Liver (tissue), 9 donors: ENCODE measurements around the gene ZMYM4. TPM values are rescaled to one million over a fixed set of nuclear protein-coding genes. Genes with fewer than 3 reads are reported as not detected.

ENCODE experiments used
- DNase-seq: peaks from one replicate; pipeline ENCODE4 v3.0.0-alpha.2; 2017; ENCODE audit warnings: low spot score
- H3K27ac ChIP-seq, 2 donors: one replicate each; pipeline ENCODE4 v1.7.0; 2013; ENCODE audit warnings: inconsistent platforms in 2 of 2, low read length in 2 of 2, control low read depth in 1 of 2, low read depth in 1 of 2, mild to moderate bottlenecking in 1 of 2
- H3K27me3 ChIP-seq, 4 donors: one replicate each; pipeline versions ENCODE4 v1.6.1 to v1.7.0; 2013; ENCODE audit warnings: low read length in 3 of 4, inconsistent platforms in 1 of 4, mild to moderate bottlenecking in 1 of 4, moderate library complexity in 1 of 4; ENCODE audit not compliant: control insufficient read depth in 4 of 4, insufficient read depth in 4 of 4
- H3K36me3 ChIP-seq, 4 donors: one replicate each; pipeline versions ENCODE4 v1.6.1 to v1.7.0; 2013; ENCODE audit warnings: low read length in 3 of 4, mild to moderate bottlenecking in 3 of 4, low read depth in 1 of 4, moderate library complexity in 1 of 4; ENCODE audit not compliant: control insufficient read depth in 4 of 4, insufficient read depth in 3 of 4
- H3K4me1 ChIP-seq, 4 donors: one replicate each; pipeline versions ENCODE4 v1.6.1 to v1.7.0; 2013; ENCODE audit warnings: low read length in 3 of 4, mild to moderate bottlenecking in 3 of 4, moderate library complexity in 1 of 4; ENCODE audit not compliant: control insufficient read depth in 4 of 4, insufficient read depth in 4 of 4
- H3K4me3 ChIP-seq, 3 donors: one replicate each; pipeline versions ENCODE4 v1.6.1 to v1.7.0; 2013; ENCODE audit warnings: low read length in 3 of 3, control low read depth in 1 of 3, low read depth in 1 of 3, mild to moderate bottlenecking in 1 of 3
- H3K9ac ChIP-seq, 2 donors: one replicate each; pipeline ENCODE4 v1.7.0; 2013; ENCODE audit warnings: low read length in 2 of 2, mild to moderate bottlenecking in 2 of 2, moderate library complexity in 2 of 2, control low read depth in 1 of 2, low read depth in 1 of 2
- H3K9me3 ChIP-seq, 4 donors: one replicate each; pipeline versions ENCODE4 v1.6.1 to v1.7.0; 2013; ENCODE audit warnings: low read length in 3 of 4; ENCODE audit not compliant: control insufficient read depth in 4 of 4
- EGR1 ChIP-seq, 2 donors: IDR thresholded peaks; 2 replicates each; pipeline ENCODE4 v1.6.1; 2016 to 2018; ENCODE audit warnings: antibody characterized with exemption in 2 of 2, low read depth in 2 of 2
- FOXA1 ChIP-seq: IDR thresholded peaks from 2 replicates; pipeline ENCODE4 v1.6.1; 2016; ENCODE audit warnings: antibody characterized with exemption
- FOXA2 ChIP-seq: IDR thresholded peaks from 2 replicates; pipeline ENCODE4 v1.6.1; 2016; ENCODE audit warnings: antibody characterized with exemption
- GABPA ChIP-seq, 2 donors: IDR thresholded peaks in 1 of 2; conservative IDR thresholded peaks in 1 of 2; 2 replicates each; pipeline ENCODE4 v1.6.1; 2016; ENCODE audit warnings: antibody characterized with exemption in 2 of 2, mild to moderate bottlenecking in 1 of 2, moderate library complexity in 1 of 2
- HNF4A ChIP-seq, 2 donors: conservative IDR thresholded peaks; 2 replicates each; pipeline ENCODE4 v1.6.1; 2016; ENCODE audit warnings: antibody characterized with exemption in 2 of 2, mild to moderate bottlenecking in 2 of 2
- HNF4G ChIP-seq: IDR thresholded peaks from 2 replicates; pipeline ENCODE4 v1.6.1; 2016; ENCODE audit warnings: antibody characterized with exemption
- JUND ChIP-seq, 2 donors: IDR thresholded peaks; 2 replicates each; pipeline ENCODE4 v1.6.1; 2016; ENCODE audit warnings: antibody characterized with exemption in 2 of 2
- NR2F2 ChIP-seq: IDR thresholded peaks from 2 replicates; pipeline ENCODE4 v1.6.1; 2016; ENCODE audit warnings: antibody characterized with exemption
- RAD21 ChIP-seq, 2 donors: IDR thresholded peaks; 2 replicates each; pipeline ENCODE4 v1.6.1; 2016; ENCODE audit warnings: antibody characterized with exemption in 2 of 2, mild to moderate bottlenecking in 2 of 2
- RXRA ChIP-seq, 2 donors: IDR thresholded peaks; 2 replicates each; pipeline ENCODE4 v1.6.1; 2017 to 2018; ENCODE audit warnings: antibody characterized with exemption in 2 of 2, mild to moderate bottlenecking in 1 of 2
- SP1 ChIP-seq: IDR thresholded peaks from 2 replicates; pipeline ENCODE4 v1.6.1; 2018; ENCODE audit warnings: antibody characterized with exemption, mild to moderate bottlenecking
- TAF1 ChIP-seq: conservative IDR thresholded peaks from 2 replicates; pipeline ENCODE4 v1.6.1; 2016; ENCODE audit warnings: antibody characterized with exemption, mild to moderate bottlenecking
- YY1 ChIP-seq: IDR thresholded peaks from 2 replicates; pipeline ENCODE4 v1.6.1; 2016; ENCODE audit warnings: antibody characterized with exemption, mild to moderate bottlenecking
- WGBS: extraction: QIAGEN DNeasy Blood & Tissue Kit; methylation state at CpG from one replicate; pipeline ENCODE4 v1.1.7; 2013; 5-methylcytosine and 5-hydroxymethylcytosine counted together
- polyA plus RNA-seq, 2 donors: library from polyadenylated mRNA; stranded (reverse) in 1 of 2; unstranded in 1 of 2; fragments of 200-250 nt in 1 of 2; fragments of >200 nt in 1 of 2; fragmentation: Nextera tagmentation in 1 of 2; extraction: Ambion mirVana in 1 of 2; gene quantifications; one replicate each; pipeline versions ENCODE4 v1.2.1 to v1.2.3, GENCODE V29; 2013 to 2015
- total RNA-seq, 2 donors: library from RNA; depleted of rRNA; stranded (reverse); fragments of >200 nt; gene quantifications; one replicate each; pipeline ENCODE4 v1.2.3, GENCODE V29; 2014
- TF ChIP-seq, protein P1 (sequence below): fragments of 150-350 bp; IDR thresholded peaks from 2 replicates; pipeline ENCODE4 v1.5.1; 2017; ENCODE audit warnings: improper control_type of control experiment, low read depth, low read length; ENCODE audit not compliant: missing input control
- TF ChIP-seq, protein P2 (sequence below): IDR thresholded peaks from 2 replicates; pipeline ENCODE4 v1.6.1; 2016; ENCODE audit warnings: antibody characterized with exemption
- TF ChIP-seq, protein P3 (sequence below): IDR thresholded peaks from 2 replicates; pipeline ENCODE4 v1.6.1; 2016; ENCODE audit warnings: antibody characterized with exemption, mild to moderate bottlenecking
- TF ChIP-seq, protein P4 (sequence below): IDR thresholded peaks from 2 replicates; pipeline ENCODE4 v1.6.1; 2016; ENCODE audit warnings: antibody characterized with exemption
- TF ChIP-seq, protein P5 (sequence below): IDR thresholded peaks from 2 replicates; pipeline ENCODE4 v1.6.1; 2016; ENCODE audit warnings: antibody characterized with exemption
- donor health status: healthy.
- donor health status: healthy.
- donor health status: healthy.
- donor health status: healthy.
- donor health status: healthy.

Gene ZMYM4
- total RNA-seq (10 to 100 TPM; 12.9 to 16.8 TPM), polyA plus RNA-seq (1 to 10 TPM; 5.3 to 8.1 TPM)

DNA sequence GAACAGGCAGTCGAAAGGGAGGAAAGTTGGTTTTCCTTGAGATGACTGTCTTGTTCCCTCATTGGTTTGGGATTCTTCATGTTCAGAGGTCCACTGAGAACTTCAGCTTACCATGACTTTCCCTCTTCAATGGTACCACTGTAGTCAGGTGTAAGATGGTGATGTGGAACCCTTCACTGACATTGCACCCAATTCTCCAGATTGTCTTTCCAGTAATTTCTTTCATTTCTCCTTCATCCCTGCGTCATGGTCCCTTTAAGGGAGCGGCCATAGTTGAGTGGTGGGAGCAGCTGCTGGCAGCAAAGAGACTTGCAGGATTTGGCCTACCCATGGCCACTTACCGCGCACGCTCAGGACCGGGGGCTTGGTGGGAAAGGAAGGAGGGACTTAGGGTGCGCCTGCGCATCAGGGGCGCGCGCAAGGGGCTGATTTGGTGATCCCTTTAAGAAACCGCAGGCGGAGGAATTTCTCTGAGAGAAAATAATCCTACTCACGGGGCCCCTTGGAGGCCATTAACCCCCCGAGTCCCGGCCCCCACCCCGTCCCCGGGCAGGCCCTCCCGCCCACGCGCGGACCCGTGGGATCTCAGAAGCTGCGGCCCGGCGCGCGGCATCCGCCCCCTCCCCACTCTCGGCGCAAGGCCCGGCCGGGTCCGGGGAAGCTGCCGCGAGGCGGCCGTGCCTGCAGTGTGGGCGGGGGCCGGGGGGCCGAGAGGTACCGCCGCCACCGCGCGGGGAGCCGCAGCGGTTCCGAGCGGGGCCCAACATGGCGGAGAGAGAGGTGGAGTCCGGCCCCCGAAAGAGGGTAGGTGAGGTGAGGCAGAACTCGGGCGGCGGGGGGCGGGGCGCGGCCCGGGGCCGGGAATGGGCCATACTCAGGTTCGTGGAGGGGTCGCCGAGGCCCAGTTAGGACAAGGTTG, at the start of gene ZMYM4:
TSS of gene ZMYM4 (plus strand) at position 428 of the 919 bp plus-strand sequence. CDS start at position 766, 338 bp downstream.
- Histone ChIP-seq H3K4me3 (peak within 1 kb of the TSS; percentile 67 to 97 (median 82)), H3K4me1 (peaks cover 1 to 17% (median 7%) of the 10 kb centered on the region in 4 donors), H3K9ac (peak within 1 kb of the TSS; percentile 32 to 57), H3K36me3 (peaks cover 0 to under 1% (median 0%) of the 10 kb centered on the region in 4 donors), H3K9me3 (no peaks in the 10 kb centered on the region), H3K27me3 (no peaks in the 10 kb centered on the region), H3K27ac (peak within 1 kb of the TSS; percentile 80)
- WGBS: 2% methylated on average over 65 of the region's 65 CpGs
- DNase-seq: peak; percentile 83
- peak in 1 of 2 donors; percentile 52 for TF ChIP-seq RAD21 (IDR thresholded peaks at IDR 0.05)
- no peak for TF ChIP-seq FOXA2
- peak in 1 of 2 donors; percentile 34 for TF ChIP-seq RXRA (IDR thresholded peaks at IDR 0.05)
- no peak for TF ChIP-seq SP1
- TF ChIP-seq FOXA1: no peak
- TF ChIP-seq NR2F2: no peak
- TF ChIP-seq EGR1 (IDR thresholded peaks at IDR 0.05; ENCODE audit: low read depth in 2 of 2): peak in 1 of 2 donors; percentile 20
- peak; percentile 97 for TF ChIP-seq YY1
- TF ChIP-seq, protein P1, sequence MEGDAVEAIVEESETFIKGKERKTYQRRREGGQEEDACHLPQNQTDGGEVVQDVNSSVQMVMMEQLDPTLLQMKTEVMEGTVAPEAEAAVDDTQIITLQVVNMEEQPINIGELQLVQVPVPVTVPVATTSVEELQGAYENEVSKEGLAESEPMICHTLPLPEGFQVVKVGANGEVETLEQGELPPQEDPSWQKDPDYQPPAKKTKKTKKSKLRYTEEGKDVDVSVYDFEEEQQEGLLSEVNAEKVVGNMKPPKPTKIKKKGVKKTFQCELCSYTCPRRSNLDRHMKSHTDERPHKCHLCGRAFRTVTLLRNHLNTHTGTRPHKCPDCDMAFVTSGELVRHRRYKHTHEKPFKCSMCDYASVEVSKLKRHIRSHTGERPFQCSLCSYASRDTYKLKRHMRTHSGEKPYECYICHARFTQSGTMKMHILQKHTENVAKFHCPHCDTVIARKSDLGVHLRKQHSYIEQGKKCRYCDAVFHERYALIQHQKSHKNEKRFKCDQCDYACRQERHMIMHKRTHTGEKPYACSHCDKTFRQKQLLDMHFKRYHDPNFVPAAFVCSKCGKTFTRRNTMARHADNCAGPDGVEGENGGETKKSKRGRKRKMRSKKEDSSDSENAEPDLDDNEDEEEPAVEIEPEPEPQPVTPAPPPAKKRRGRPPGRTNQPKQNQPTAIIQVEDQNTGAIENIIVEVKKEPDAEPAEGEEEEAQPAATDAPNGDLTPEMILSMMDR: no peak
- TF ChIP-seq, protein P2, sequence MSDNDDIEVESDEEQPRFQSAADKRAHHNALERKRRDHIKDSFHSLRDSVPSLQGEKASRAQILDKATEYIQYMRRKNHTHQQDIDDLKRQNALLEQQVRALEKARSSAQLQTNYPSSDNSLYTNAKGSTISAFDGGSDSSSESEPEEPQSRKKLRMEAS: peak; percentile 92
- TF ChIP-seq, protein P3, sequence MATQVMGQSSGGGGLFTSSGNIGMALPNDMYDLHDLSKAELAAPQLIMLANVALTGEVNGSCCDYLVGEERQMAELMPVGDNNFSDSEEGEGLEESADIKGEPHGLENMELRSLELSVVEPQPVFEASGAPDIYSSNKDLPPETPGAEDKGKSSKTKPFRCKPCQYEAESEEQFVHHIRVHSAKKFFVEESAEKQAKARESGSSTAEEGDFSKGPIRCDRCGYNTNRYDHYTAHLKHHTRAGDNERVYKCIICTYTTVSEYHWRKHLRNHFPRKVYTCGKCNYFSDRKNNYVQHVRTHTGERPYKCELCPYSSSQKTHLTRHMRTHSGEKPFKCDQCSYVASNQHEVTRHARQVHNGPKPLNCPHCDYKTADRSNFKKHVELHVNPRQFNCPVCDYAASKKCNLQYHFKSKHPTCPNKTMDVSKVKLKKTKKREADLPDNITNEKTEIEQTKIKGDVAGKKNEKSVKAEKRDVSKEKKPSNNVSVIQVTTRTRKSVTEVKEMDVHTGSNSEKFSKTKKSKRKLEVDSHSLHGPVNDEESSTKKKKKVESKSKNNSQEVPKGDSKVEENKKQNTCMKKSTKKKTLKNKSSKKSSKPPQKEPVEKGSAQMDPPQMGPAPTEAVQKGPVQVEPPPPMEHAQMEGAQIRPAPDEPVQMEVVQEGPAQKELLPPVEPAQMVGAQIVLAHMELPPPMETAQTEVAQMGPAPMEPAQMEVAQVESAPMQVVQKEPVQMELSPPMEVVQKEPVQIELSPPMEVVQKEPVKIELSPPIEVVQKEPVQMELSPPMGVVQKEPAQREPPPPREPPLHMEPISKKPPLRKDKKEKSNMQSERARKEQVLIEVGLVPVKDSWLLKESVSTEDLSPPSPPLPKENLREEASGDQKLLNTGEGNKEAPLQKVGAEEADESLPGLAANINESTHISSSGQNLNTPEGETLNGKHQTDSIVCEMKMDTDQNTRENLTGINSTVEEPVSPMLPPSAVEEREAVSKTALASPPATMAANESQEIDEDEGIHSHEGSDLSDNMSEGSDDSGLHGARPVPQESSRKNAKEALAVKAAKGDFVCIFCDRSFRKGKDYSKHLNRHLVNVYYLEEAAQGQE: no peak
- no peak for TF ChIP-seq HNF4G
- peak in 1 of 2 donors; percentile 26 for TF ChIP-seq GABPA (IDR thresholded peaks at IDR 0.05 in 1 of 2, conservative IDR thresholded peaks at IDR 0.05 in 1 of 2)
- no peak for TF ChIP-seq TAF1
- TF ChIP-seq HNF4A (conservative IDR thresholded peaks at IDR 0.05): peak; percentile 21 to 36
- TF ChIP-seq JUND (IDR thresholded peaks at IDR 0.05): peak in 1 of 2 donors; percentile 13
- TF ChIP-seq, protein P4, sequence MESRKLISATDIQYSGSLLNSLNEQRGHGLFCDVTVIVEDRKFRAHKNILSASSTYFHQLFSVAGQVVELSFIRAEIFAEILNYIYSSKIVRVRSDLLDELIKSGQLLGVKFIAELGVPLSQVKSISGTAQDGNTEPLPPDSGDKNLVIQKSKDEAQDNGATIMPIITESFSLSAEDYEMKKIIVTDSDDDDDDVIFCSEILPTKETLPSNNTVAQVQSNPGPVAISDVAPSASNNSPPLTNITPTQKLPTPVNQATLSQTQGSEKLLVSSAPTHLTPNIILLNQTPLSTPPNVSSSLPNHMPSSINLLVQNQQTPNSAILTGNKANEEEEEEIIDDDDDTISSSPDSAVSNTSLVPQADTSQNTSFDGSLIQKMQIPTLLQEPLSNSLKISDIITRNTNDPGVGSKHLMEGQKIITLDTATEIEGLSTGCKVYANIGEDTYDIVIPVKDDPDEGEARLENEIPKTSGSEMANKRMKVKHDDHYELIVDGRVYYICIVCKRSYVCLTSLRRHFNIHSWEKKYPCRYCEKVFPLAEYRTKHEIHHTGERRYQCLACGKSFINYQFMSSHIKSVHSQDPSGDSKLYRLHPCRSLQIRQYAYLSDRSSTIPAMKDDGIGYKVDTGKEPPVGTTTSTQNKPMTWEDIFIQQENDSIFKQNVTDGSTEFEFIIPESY: peak; percentile 80
- TF ChIP-seq, protein P5, sequence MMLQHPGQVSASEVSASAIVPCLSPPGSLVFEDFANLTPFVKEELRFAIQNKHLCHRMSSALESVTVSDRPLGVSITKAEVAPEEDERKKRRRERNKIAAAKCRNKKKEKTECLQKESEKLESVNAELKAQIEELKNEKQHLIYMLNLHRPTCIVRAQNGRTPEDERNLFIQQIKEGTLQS: peak; percentile 13
